Smooth muscle cell of trachea (primary cell): ENCODE data around the gene FAM227B. TPM values are rescaled to one million over a fixed set of nuclear protein-coding genes. Genes with fewer than 3 reads are reported as not detected.

Experiments
- total RNA-seq: library from RNA; depleted of rRNA; stranded (reverse); fragments of >200 nt; gene quantifications from 2 replicates; pipeline ENCODE4 v1.2.1, GENCODE V29; 2014

Gene FAM227B
- 3.5 and 6.5 TPM in 2 replicates for total RNA-seq

GRCh38 chr15:49620658-49621368 lies at the start of gene FAM227B, which contains the start of gene DTWD1:
Gene FAM227B (minus strand): TSS chr15:49620818. CDS start chr15:49615171, 5,647 bp downstream.
Gene DTWD1 (plus strand): TSS chr15:49621048. CDS start chr15:49625168, 4,120 bp downstream.

GRCh38 chr15:49423021-49423420 lies 197.6 kb downstream of the FAM227B start, which contains the start of gene FGF7:
Gene FGF7 (plus strand): TSS chr15:49423242. CDS start chr15:49424298, 1,056 bp downstream.

Other genes with a start within 250 kb of the FAM227B start
- 203 and 278 TPM in 2 replicates for gene FGF7, start 197.6 kb downstream of the FAM227B start, total RNA-seq
- 50.3 and 61.0 TPM in 2 replicates for gene DTWD1, start 230 bp upstream of the FAM227B start, total RNA-seq